Measurements from ENCODE around the gene CMIP. TPM values are rescaled to one million over a fixed set of nuclear protein-coding genes. Genes with fewer than 3 reads are reported as not detected.

The CMIP gene
- polyA plus RNA-seq, 1 experiment: 4.9 TPM

- Histone ChIP-seq H3K4me3 (ENCODE audit: low read depth, low read length) (no peak overlapping the region), H3K36me3 (ENCODE audit: control insufficient read depth, insufficient read depth, low read length) (no peaks in the 10 kb centered on the region), H3K27me3 (ENCODE audit: control insufficient read depth, insufficient read depth, low read length) (no peaks in the 10 kb centered on the region)
- ChIA-PET POLR2A (no interaction called here), CTCF (no interaction called here)
- no peak for DNase-seq (ENCODE audit: low read depth)
- no peak for TF ChIP-seq CTCF (IDR thresholded peaks at IDR 0.05; ENCODE audit: insufficient read depth, low read depth, low read length)
Measured at GRCh38 chr16:81555660-81556059, 111.1 kb downstream of the CMIP start.

- no peak for TF ChIP-seq CTCF (IDR thresholded peaks at IDR 0.05; ENCODE audit: insufficient read depth, low read depth, low read length)
- Histone ChIP-seq H3K27me3 (ENCODE audit: control insufficient read depth, insufficient read depth, low read length) (no peaks in the 10 kb centered on the region), H3K4me3 (ENCODE audit: low read depth, low read length) (no peak overlapping the region), H3K36me3 (ENCODE audit: control insufficient read depth, insufficient read depth, low read length) (no peaks in the 10 kb centered on the region)
- CTCF ChIA-PET: no interaction called here
- no peak for DNase-seq (ENCODE audit: low read depth)
- POLR2A ChIA-PET: no interaction called here
Measured at GRCh38 chr16:81556715-81557284, 112.2 kb downstream of the CMIP start.

- Histone ChIP-seq H3K27me3 (ENCODE audit: control insufficient read depth, insufficient read depth, low read length) (no peaks in the 10 kb centered on the region), H3K36me3 (ENCODE audit: control insufficient read depth, insufficient read depth, low read length) (no peaks in the 10 kb centered on the region), H3K4me3 (ENCODE audit: low read depth, low read length) (no peak overlapping the region)
- TF ChIP-seq CTCF (IDR thresholded peaks at IDR 0.05; ENCODE audit: insufficient read depth, low read depth, low read length): no peak
- CTCF ChIA-PET: no interaction called here
- DNase-seq (ENCODE audit: low read depth): no peak
- POLR2A ChIA-PET: no interaction called here
Measured at GRCh38 chr16:81558077-81558443, 113.5 kb downstream of the CMIP start.

- Histone ChIP-seq H3K4me3 (ENCODE audit: low read depth, low read length) (no peak overlapping the region), H3K36me3 (ENCODE audit: control insufficient read depth, insufficient read depth, low read length) (no peaks in the 10 kb centered on the region), H3K27me3 (ENCODE audit: control insufficient read depth, insufficient read depth, low read length) (no peaks in the 10 kb centered on the region)
- no peak for TF ChIP-seq CTCF (IDR thresholded peaks at IDR 0.05; ENCODE audit: insufficient read depth, low read depth, low read length)
- CTCF ChIA-PET: no interaction called here
- DNase-seq (ENCODE audit: low read depth): no peak
- POLR2A ChIA-PET: no interaction called here
Measured at GRCh38 chr16:81558444-81559175, 114.0 kb downstream of the CMIP start.

- ChIA-PET CTCF (interaction anchor here (0.5 kb wide), 1 partner anchor 158 kb away, joined by 3 read pairs; no protein-coding TSS in a partner anchor), POLR2A (no interaction called here)
- no peak for TF ChIP-seq CTCF (IDR thresholded peaks at IDR 0.05; ENCODE audit: insufficient read depth, low read depth, low read length)
- no peak for DNase-seq (ENCODE audit: low read depth)
- H3K4me3 ChIP-seq (ENCODE audit: low read depth, low read length): no peak overlapping the region
- H3K27me3 ChIP-seq (ENCODE audit: control insufficient read depth, insufficient read depth, low read length): no peaks in the 10 kb centered on the region
- no peaks in the 10 kb centered on the region for H3K36me3 ChIP-seq (ENCODE audit: control insufficient read depth, insufficient read depth, low read length)
Measured at GRCh38 chr16:81560979-81561657, 116.5 kb downstream of the CMIP start.
